ENCODE data around the gene ADH7. TPM values are rescaled to one million over a fixed set of nuclear protein-coding genes. Genes with fewer than 3 reads are reported as not detected.

ADH7 gene
- polyA plus RNA-seq, 1 donor = not detected

Other genes starting within 250 kb of the ADH7 start
- gene ADH6, start 216.1 kb downstream of the ADH7 start, polyA plus RNA-seq = 2.8 TPM
- gene ADH1A, start 144.4 kb downstream of the ADH7 start, polyA plus RNA-seq = 1.3 TPM
- gene ADH1B, start 113.9 kb downstream of the ADH7 start, polyA plus RNA-seq = 9.6 TPM
- gene ADH1C, start 82.6 kb downstream of the ADH7 start, polyA plus RNA-seq = 40.5 TPM
- 0.03 TPM for gene C4orf17, start 75.7 kb upstream of the ADH7 start, polyA plus RNA-seq
- 9.4 TPM for gene TRMT10A, start 128.7 kb upstream of the ADH7 start, polyA plus RNA-seq
- gene MTTP, start 139.5 kb upstream of the ADH7 start, polyA plus RNA-seq = 459 TPM
- gene C4orf54, start 222.5 kb upstream of the ADH7 start, polyA plus RNA-seq = 0.18 TPM